ENCODE data around the gene CLEC4G.

CLEC4G gene, protein sequence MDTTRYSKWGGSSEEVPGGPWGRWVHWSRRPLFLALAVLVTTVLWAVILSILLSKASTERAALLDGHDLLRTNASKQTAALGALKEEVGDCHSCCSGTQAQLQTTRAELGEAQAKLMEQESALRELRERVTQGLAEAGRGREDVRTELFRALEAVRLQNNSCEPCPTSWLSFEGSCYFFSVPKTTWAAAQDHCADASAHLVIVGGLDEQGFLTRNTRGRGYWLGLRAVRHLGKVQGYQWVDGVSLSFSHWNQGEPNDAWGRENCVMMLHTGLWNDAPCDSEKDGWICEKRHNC

DNA sequence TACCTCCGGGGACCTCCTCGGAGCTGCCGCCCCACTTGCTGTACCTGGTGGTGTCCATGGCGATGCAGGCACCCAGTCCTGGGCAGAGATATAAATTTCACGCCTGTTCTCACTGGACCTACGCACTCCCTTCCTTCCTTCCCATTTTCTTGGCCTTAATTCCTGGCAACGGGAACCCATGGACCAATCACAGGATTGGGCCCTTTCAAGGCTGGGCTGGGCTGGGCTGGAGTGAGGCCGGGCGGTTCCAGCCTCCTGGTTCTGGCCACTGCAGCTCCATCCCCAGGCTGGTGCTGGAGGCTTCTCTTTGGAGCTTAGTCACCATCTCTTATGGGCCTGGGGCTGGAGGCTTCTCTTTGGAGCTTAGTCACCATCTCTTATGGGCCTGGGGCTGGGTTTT, at the start of gene CLEC4G:
Gene CLEC4G, minus strand, starts transcription at position 66 of the 400 bp plus-strand sequence. Its CDS starts 8 bp downstream, at position 58.
- TF ChIP-seq ZNF8 (CRISPR knock-in tag; IDR thresholded peaks at IDR 0.05): no peak
- TF ChIP-seq PPARA (CRISPR knock-in tag; IDR thresholded peaks at IDR 0.05; ENCODE audit: borderline replicate concordance): no peak
- no peak for TF ChIP-seq ZFP3 (CRISPR knock-in tag; IDR thresholded peaks at IDR 0.05)
- no peak for TF ChIP-seq CSDC2 (CRISPR knock-in tag; IDR thresholded peaks at IDR 0.05)
- no peak for ATAC-seq

DNA sequence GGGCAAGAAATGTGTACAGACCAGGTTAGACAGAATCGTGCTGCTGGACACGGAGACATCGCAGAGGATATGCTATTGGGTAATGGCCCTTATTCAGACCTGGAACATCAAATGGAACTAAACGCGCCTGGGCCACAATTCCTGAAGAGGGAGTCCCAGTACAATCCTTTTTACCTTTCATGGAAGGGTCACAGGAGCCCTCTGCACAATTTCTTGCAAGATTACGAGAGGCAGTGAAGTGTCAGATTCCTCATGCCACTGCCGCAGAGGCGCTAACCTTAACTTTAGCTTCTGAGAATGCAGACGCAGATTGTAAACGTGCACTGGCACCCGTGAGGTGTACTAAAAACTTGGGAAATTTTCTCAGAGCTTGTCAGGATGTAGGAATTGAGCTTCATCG, 49.2 kb upstream of the CLEC4G start:
- ATAC-seq: no peak
- TF ChIP-seq CSDC2 (CRISPR knock-in tag; IDR thresholded peaks at IDR 0.05) (no peak), SNAI2 (CRISPR knock-in tag; IDR thresholded peaks at IDR 0.05) (no peak), ZFP30 (CRISPR knock-in tag; IDR thresholded peaks at IDR 0.05) (no peak), ESRRG (CRISPR knock-in tag; IDR thresholded peaks at IDR 0.05) (no peak), ZNF70 (CRISPR knock-in tag; IDR thresholded peaks at IDR 0.05) (no peak), RARB (CRISPR knock-in tag; IDR thresholded peaks at IDR 0.05) (no peak), GLIS3 (CRISPR knock-in tag; IDR thresholded peaks at IDR 0.05) (no peak)
- TF ChIP-seq, protein P1, sequence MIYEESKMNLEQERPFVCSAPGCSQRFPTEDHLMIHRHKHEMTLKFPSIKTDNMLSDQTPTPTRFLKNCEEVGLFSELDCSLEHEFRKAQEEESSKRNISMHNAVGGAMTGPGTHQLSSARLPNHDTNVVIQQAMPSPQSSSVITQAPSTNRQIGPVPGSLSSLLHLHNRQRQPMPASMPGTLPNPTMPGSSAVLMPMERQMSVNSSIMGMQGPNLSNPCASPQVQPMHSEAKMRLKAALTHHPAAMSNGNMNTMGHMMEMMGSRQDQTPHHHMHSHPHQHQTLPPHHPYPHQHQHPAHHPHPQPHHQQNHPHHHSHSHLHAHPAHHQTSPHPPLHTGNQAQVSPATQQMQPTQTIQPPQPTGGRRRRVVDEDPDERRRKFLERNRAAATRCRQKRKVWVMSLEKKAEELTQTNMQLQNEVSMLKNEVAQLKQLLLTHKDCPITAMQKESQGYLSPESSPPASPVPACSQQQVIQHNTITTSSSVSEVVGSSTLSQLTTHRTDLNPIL (CRISPR knock-in tag; IDR thresholded peaks at IDR 0.05; ENCODE audit: low read depth): no peak
- TF ChIP-seq, protein P2, sequence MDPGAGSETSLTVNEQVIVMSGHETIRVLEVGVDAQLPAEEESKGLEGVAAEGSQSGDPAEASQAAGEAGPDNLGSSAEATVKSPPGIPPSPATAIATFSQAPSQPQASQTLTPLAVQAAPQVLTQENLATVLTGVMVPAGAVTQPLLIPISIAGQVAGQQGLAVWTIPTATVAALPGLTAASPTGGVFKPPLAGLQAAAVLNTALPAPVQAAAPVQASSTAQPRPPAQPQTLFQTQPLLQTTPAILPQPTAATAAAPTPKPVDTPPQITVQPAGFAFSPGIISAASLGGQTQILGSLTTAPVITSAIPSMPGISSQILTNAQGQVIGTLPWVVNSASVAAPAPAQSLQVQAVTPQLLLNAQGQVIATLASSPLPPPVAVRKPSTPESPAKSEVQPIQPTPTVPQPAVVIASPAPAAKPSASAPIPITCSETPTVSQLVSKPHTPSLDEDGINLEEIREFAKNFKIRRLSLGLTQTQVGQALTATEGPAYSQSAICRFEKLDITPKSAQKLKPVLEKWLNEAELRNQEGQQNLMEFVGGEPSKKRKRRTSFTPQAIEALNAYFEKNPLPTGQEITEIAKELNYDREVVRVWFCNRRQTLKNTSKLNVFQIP (CRISPR knock-in tag; IDR thresholded peaks at IDR 0.05; ENCODE audit: borderline replicate concordance, low read depth): no peak

DNA sequence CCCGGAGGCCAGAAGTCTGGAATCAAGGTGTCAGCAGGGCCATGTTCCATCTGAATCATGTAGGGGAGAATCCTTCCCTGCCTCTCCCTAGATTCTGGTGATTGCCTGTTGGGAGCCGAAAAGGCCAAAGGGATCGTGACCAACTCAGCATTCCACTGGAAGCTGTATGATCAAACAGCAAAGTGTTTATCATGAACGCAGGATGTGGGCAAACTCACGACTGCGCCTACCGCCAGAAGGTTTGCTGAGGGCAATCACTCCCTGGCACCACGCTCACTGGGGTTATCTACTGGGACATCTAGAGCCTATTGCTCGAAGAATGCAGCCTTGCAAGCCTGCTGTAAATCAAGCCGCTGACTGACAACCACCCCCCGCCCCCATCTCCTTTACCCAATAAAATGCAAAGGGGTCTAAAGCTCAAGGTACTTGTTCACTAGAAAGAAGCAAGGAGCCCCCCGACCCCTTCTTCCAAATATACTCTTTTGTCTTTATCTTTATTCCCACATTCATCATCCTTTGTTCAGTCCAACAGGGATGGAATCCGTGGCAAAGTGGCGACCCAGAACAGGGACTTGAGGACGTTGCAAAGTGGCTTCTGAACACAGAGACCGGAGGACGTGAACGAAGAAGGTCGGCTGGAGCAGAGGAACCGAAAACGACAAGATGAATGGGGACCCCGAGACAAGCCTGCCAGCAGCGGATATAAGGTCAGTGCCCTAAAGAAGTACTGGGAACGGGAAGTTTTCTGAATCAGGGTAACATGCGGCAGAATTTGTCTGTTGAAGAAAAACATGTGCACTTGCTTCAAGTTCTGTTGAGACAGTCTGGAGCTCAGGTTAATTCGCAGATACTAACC, 47.9 kb upstream of the CLEC4G start:
- no peak for ATAC-seq
- TF ChIP-seq, protein P2 (CRISPR knock-in tag; IDR thresholded peaks at IDR 0.05; ENCODE audit: borderline replicate concordance, low read depth): no peak
- no peak for TF ChIP-seq ZNF70 (CRISPR knock-in tag; IDR thresholded peaks at IDR 0.05)
- TF ChIP-seq, protein P3, sequence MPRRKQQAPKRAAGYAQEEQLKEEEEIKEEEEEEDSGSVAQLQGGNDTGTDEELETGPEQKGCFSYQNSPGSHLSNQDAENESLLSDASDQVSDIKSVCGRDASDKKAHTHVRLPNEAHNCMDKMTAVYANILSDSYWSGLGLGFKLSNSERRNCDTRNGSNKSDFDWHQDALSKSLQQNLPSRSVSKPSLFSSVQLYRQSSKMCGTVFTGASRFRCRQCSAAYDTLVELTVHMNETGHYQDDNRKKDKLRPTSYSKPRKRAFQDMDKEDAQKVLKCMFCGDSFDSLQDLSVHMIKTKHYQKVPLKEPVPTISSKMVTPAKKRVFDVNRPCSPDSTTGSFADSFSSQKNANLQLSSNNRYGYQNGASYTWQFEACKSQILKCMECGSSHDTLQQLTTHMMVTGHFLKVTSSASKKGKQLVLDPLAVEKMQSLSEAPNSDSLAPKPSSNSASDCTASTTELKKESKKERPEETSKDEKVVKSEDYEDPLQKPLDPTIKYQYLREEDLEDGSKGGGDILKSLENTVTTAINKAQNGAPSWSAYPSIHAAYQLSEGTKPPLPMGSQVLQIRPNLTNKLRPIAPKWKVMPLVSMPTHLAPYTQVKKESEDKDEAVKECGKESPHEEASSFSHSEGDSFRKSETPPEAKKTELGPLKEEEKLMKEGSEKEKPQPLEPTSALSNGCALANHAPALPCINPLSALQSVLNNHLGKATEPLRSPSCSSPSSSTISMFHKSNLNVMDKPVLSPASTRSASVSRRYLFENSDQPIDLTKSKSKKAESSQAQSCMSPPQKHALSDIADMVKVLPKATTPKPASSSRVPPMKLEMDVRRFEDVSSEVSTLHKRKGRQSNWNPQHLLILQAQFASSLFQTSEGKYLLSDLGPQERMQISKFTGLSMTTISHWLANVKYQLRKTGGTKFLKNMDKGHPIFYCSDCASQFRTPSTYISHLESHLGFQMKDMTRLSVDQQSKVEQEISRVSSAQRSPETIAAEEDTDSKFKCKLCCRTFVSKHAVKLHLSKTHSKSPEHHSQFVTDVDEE (CRISPR knock-in tag; IDR thresholded peaks at IDR 0.05): no peak
- TF ChIP-seq ZFP3 (CRISPR knock-in tag; IDR thresholded peaks at IDR 0.05): no peak
- TF ChIP-seq TCF4 (CRISPR knock-in tag; IDR thresholded peaks at IDR 0.05; ENCODE audit: borderline replicate concordance): no peak
- no peak for TF ChIP-seq ZNF8 (CRISPR knock-in tag; IDR thresholded peaks at IDR 0.05)
- TF ChIP-seq PPARA (CRISPR knock-in tag; IDR thresholded peaks at IDR 0.05; ENCODE audit: borderline replicate concordance): no peak
- no peak for TF ChIP-seq ZC3H10 (CRISPR knock-in tag; IDR thresholded peaks at IDR 0.05)
- TF ChIP-seq, protein P4, sequence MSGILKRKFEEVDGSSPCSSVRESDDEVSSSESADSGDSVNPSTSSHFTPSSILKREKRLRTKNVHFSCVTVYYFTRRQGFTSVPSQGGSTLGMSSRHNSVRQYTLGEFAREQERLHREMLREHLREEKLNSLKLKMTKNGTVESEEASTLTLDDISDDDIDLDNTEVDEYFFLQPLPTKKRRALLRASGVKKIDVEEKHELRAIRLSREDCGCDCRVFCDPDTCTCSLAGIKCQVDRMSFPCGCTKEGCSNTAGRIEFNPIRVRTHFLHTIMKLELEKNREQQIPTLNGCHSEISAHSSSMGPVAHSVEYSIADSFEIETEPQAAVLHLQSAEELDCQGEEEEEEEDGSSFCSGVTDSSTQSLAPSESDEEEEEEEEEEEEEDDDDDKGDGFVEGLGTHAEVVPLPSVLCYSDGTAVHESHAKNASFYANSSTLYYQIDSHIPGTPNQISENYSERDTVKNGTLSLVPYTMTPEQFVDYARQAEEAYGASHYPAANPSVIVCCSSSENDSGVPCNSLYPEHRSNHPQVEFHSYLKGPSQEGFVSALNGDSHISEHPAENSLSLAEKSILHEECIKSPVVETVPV (CRISPR knock-in tag; IDR thresholded peaks at IDR 0.05): no peak
- TF ChIP-seq OSR1 (CRISPR knock-in tag; IDR thresholded peaks at IDR 0.05): no peak
- no peak for TF ChIP-seq ISL1 (CRISPR knock-in tag; IDR thresholded peaks at IDR 0.05)
